PC-3 (cell line): ENCODE data around the gene ANGPTL4. TPM values are rescaled to one million over a fixed set of nuclear protein-coding genes. Genes with fewer than 3 reads are reported as not detected.

ENCODE experiments used
- ATAC-seq: fragments of 200-7000 bp; cut with Tn5 transposase; 2 replicates; pipeline ENCODE4 v1.9.1; 2020; ENCODE audit warnings: mild to moderate bottlenecking, moderate library complexity
- BruUV-seq: library from RNA; stranded (reverse); fragments of 400-500 nt; replicated peaks from 2 replicates; lab custom pipeline; 2021; lab: Mats Ljungman, UMichigan
- CTCF ChIA-PET: fragments of 300-600 bp; sonication (Branson Sonifier 250); formaldehyde crosslinking; loops from one replicate; lab custom pipeline; 2022; ENCODE audit warnings: antibody characterized with exemption; lab: Charles Lee
- POLR2A ChIA-PET: fragments of 300-600 bp; sonication (Branson Sonifier 250); formaldehyde crosslinking; loops from one replicate; lab custom pipeline; 2022; ENCODE audit warnings: antibody characterized with exemption; ENCODE audit not compliant: unreplicated experiment; lab: Charles Lee
- DNase-seq: peaks from one replicate; pipeline ENCODE4 v3.0.0-alpha.2; 2015
- H2AFZ ChIP-seq: fragments of 300-600 bp; sonication (generic); 2 replicates; pipeline ENCODE4 v1.6.0; 2016; ENCODE audit warnings: antibody characterized with exemption, low read length
- H3F3A ChIP-seq: fragments of 300-600 bp; sonication (generic); one replicate; pipeline ENCODE4 v1.6.0; 2017; ENCODE audit warnings: antibody characterized with exemption, low read length, control low read depth, mild to moderate bottlenecking; ENCODE audit not compliant: unreplicated experiment
- H3K27ac ChIP-seq: fragments of 300-600 bp; sonication (generic); 2 replicates; pipeline ENCODE4 v1.5.1; 2016; ENCODE audit warnings: mild to moderate bottlenecking, low read length
- H3K27me3 ChIP-seq: fragments of 300-600 bp; sonication (generic); 2 replicates; pipeline ENCODE4 v1.6.1; 2016; ENCODE audit warnings: low read length, mixed read lengths
- H3K36me3 ChIP-seq: fragments of 300-600 bp; sonication (generic); 2 replicates; pipeline ENCODE4 v1.6.1; 2016; ENCODE audit warnings: low read depth, mixed run types, low read length, mixed read lengths
- H3K4me1 ChIP-seq: fragments of 300-600 bp; sonication (generic); 2 replicates; pipeline ENCODE4 v1.5.1; 2016; ENCODE audit warnings: low read length; ENCODE audit not compliant: insufficient read depth
- H3K4me2 ChIP-seq: fragments of 300-600 bp; sonication (generic); 2 replicates; pipeline ENCODE4 v1.6.0; 2016; ENCODE audit warnings: low read length
- H3K4me3 ChIP-seq: fragments of 300-600 bp; sonication (generic); 2 replicates; pipeline ENCODE4 v1.5.1; 2016; ENCODE audit warnings: mild to moderate bottlenecking, low read length, mixed read lengths
- H3K79me2 ChIP-seq: fragments of 300-600 bp; sonication (generic); 2 replicates; pipeline ENCODE4 v1.6.1; 2017; ENCODE audit warnings: low read length, mixed read lengths
- H3K9ac ChIP-seq: fragments of 300-600 bp; sonication (generic); 2 replicates; pipeline ENCODE4 v1.6.0; 2016; ENCODE audit warnings: mild to moderate bottlenecking, low read length
- H3K9me2 ChIP-seq: fragments of 300-600 bp; sonication (generic); replicated peaks from 2 replicates; pipeline ENCODE4 v1.6.1; 2016; ENCODE audit warnings: mixed run types, low read length, mixed read lengths
- H3K9me3 ChIP-seq: fragments of 300-600 bp; sonication (generic); 2 replicates; pipeline ENCODE4 v1.6.1; 2016; ENCODE audit warnings: low read length, mixed read lengths
- H4K20me1 ChIP-seq: fragments of 300-600 bp; sonication (generic); 2 replicates; pipeline ENCODE4 v1.6.1; 2016; ENCODE audit warnings: low read length, mixed read lengths
- EZH2 ChIP-seq: fragments of 300-600 bp; sonication (generic); IDR thresholded peaks from one replicate; pipeline ENCODE4 v1.6.1; 2017; ENCODE audit warnings: antibody characterized with exemption, mild to moderate bottlenecking, low read length; ENCODE audit not compliant: unreplicated experiment
- EZH2phosphoT487 ChIP-seq: fragments of 300-600 bp; sonication (generic); IDR thresholded peaks from 2 replicates; pipeline ENCODE4 v1.6.1; 2018; ENCODE audit warnings: mild to moderate bottlenecking, antibody characterized with exemption, low read length, borderline replicate concordance
- intact Hi-C: fragments of 100-400 bp; cut with micrococcal nuclease; formaldehyde crosslinking; loops from 2 replicates; pipeline ENCODE4 v1.9.0; 2023
- total RNA-seq: library from RNA; depleted of rRNA; stranded (reverse); fragments of >200 nt; gene quantifications from 2 replicates; pipeline ENCODE4 v1.2.3, GENCODE V29; 2014
- TF ChIP-seq, protein P1 (sequence below): fragments of 300-600 bp; sonication (generic); conservative IDR thresholded peaks from 2 replicates; pipeline ENCODE4 v1.5.1; 2017; ENCODE audit warnings: antibody characterized with exemption, low read depth, mild to moderate bottlenecking, low read length

Gene ANGPTL4
- total RNA-seq, 1 experiment from 2014 or later = 6.7 TPM

DNA sequence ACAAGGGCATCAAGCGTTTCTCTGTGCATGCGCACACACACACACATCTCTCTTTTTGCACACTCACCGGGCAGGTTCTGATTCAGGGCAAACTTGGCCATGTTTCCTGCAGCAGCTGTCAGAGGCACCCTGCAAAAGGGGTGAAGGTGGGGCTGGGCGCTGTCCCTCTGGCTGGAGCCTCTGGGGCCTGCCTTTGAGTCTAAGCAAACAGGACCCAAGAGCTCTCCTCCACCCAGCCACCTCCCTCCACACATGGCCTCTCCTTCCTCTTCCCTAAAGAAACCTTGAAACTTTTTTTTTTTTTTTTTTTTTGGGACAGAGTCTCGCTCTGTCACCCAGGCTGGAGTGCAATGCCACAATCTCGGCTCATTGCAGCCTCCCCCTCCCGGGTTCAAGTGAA lies 26.2 kb upstream of the ANGPTL4 start:
- BruUV-seq = no TSS peak

DNA sequence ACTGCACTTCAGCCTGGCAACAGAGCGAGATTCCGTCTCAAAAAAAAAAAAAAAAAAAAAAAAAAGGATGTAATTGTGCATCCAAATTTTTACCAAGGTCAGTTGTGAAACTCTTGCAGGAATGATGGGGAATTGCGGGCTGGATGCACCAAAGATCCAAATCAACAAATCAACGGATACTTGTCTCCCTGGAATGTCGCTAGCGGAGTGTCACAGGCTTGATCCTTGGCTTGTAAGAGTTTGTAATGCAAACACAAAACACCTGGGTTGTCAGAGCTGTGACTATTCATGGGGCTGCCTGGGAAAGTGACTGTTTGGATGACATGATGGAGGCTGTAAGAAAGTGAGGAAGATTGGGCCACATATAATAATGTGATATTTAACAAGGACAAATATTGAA lies 25.1 kb upstream of the ANGPTL4 start:
- ChIA-PET CTCF (no interaction called here), POLR2A (no interaction called here)

More for the DNA sequence above, 26.2 kb upstream of the ANGPTL4 start:
- Histone ChIP-seq H2AFZ (no peak overlapping the region), H3K27ac (no peak overlapping the region), H3K4me1 (peaks cover 13% of the 10 kb centered on the region; the same call in 1 of the 2 replicates), H3K9me2 (no peaks in the 10 kb centered on the region), H3K4me2 (no peak overlapping the region), H3K36me3 (no peaks in the 10 kb centered on the region), H3K27me3 (peaks cover 22% of the 10 kb centered on the region), H3K4me3 (no peak overlapping the region), H3F3A (no peaks in the 10 kb centered on the region), H3K9ac (no peak overlapping the region), H3K79me2 (no peaks in the 10 kb centered on the region), H3K9me3 (no peaks in the 10 kb centered on the region), H4K20me1 (no peaks in the 10 kb centered on the region)
- POLR2A ChIA-PET = no interaction called here
- intact Hi-C loops = no loop called here
- TF ChIP-seq, protein P1, sequence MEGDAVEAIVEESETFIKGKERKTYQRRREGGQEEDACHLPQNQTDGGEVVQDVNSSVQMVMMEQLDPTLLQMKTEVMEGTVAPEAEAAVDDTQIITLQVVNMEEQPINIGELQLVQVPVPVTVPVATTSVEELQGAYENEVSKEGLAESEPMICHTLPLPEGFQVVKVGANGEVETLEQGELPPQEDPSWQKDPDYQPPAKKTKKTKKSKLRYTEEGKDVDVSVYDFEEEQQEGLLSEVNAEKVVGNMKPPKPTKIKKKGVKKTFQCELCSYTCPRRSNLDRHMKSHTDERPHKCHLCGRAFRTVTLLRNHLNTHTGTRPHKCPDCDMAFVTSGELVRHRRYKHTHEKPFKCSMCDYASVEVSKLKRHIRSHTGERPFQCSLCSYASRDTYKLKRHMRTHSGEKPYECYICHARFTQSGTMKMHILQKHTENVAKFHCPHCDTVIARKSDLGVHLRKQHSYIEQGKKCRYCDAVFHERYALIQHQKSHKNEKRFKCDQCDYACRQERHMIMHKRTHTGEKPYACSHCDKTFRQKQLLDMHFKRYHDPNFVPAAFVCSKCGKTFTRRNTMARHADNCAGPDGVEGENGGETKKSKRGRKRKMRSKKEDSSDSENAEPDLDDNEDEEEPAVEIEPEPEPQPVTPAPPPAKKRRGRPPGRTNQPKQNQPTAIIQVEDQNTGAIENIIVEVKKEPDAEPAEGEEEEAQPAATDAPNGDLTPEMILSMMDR = no peak
- no peak for TF ChIP-seq EZH2phosphoT487
- DNase-seq (no peak), ATAC-seq (no peak)
- CTCF ChIA-PET = no interaction called here

More for the DNA sequence above, 25.1 kb upstream of the ANGPTL4 start:
- Histone ChIP-seq H3K27me3 (peaks cover 13% of the 10 kb centered on the region), H4K20me1 (no peaks in the 10 kb centered on the region), H3K4me3 (no peak overlapping the region), H3K36me3 (no peaks in the 10 kb centered on the region), H3K27ac (no peak overlapping the region), H3K9ac (no peak overlapping the region), H3K9me3 (no peaks in the 10 kb centered on the region), H2AFZ (no peak overlapping the region), H3K4me2 (no peak overlapping the region), H3K4me1 (peaks cover 13% of the 10 kb centered on the region; the same call in 1 of the 2 replicates), H3F3A (no peaks in the 10 kb centered on the region), H3K9me2 (no peaks in the 10 kb centered on the region), H3K79me2 (no peaks in the 10 kb centered on the region)
- ATAC-seq = no peak
- no peak for DNase-seq
- no TSS peak for BruUV-seq
- TF ChIP-seq, protein P1 = no peak
- no peak for TF ChIP-seq EZH2phosphoT487
- TF ChIP-seq EZH2 = no peak
- intact Hi-C loops = no loop called here
